ENCODE measurements around the gene KLRC1.

- TF ChIP-seq, protein P1, sequence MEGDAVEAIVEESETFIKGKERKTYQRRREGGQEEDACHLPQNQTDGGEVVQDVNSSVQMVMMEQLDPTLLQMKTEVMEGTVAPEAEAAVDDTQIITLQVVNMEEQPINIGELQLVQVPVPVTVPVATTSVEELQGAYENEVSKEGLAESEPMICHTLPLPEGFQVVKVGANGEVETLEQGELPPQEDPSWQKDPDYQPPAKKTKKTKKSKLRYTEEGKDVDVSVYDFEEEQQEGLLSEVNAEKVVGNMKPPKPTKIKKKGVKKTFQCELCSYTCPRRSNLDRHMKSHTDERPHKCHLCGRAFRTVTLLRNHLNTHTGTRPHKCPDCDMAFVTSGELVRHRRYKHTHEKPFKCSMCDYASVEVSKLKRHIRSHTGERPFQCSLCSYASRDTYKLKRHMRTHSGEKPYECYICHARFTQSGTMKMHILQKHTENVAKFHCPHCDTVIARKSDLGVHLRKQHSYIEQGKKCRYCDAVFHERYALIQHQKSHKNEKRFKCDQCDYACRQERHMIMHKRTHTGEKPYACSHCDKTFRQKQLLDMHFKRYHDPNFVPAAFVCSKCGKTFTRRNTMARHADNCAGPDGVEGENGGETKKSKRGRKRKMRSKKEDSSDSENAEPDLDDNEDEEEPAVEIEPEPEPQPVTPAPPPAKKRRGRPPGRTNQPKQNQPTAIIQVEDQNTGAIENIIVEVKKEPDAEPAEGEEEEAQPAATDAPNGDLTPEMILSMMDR (conservative IDR thresholded peaks at IDR 0.05; ENCODE audit: low read depth, low read length) = no peak
- TF ChIP-seq EZH2 (IDR thresholded peaks at IDR 0.05; ENCODE audit: borderline replicate concordance, low read depth, low read length, poor library complexity, severe bottlenecking) = no peak
Measured at GRCh38 chr12:10408842-10409241, 44.3 kb downstream of the KLRC1 start.

All from A673 (cell line).